GM23248 (cell line): Measurements from ENCODE around the gene BHLHA9. TPM values are rescaled to one million over a fixed set of nuclear protein-coding genes. Genes with fewer than 3 reads are reported as not detected.

ENCODE experiments used
- DNase-seq: peaks from one replicate; pipeline ENCODE4 v3.0.0-alpha.2; 2015
- H2AFZ ChIP-seq: fragments of 200-600 bp; sonication (generic); 2 replicates; pipeline ENCODE4 v1.6.1; 2016; ENCODE audit warnings: antibody characterized with exemption
- H3F3A ChIP-seq: fragments of 200-600 bp; sonication (generic); 2 replicates; pipeline ENCODE4 v1.6.1; 2016; ENCODE audit warnings: mild to moderate bottlenecking, antibody characterized with exemption, mixed run types; ENCODE audit not compliant: insufficient read depth
- H3K27ac ChIP-seq: fragments of 200-600 bp; sonication (generic); 2 replicates; pipeline ENCODE4 v1.5.1; 2016; ENCODE audit warnings: mild to moderate bottlenecking
- H3K27me3 ChIP-seq: fragments of 200-600 bp; sonication (generic); replicated peaks from 2 replicates; pipeline ENCODE4 v1.6.1; 2016; ENCODE audit warnings: mild to moderate bottlenecking; ENCODE audit not compliant: insufficient read depth
- H3K36me3 ChIP-seq: fragments of 200-600 bp; sonication (generic); 2 replicates; pipeline ENCODE4 v1.6.1; 2016; ENCODE audit warnings: low read depth, mild to moderate bottlenecking
- H3K4me1 ChIP-seq: fragments of 200-600 bp; sonication (generic); 2 replicates; pipeline ENCODE4 v1.6.1; 2016; ENCODE audit warnings: mild to moderate bottlenecking; ENCODE audit not compliant: insufficient read depth
- H3K4me2 ChIP-seq: fragments of 200-600 bp; sonication (generic); one replicate; pipeline ENCODE4 v1.6.1; 2016; ENCODE audit warnings: mild to moderate bottlenecking; ENCODE audit not compliant: unreplicated experiment
- H3K4me3 ChIP-seq: fragments of 200-600 bp; sonication (generic); 2 replicates; pipeline ENCODE4 v1.5.1; 2016; ENCODE audit warnings: mild to moderate bottlenecking
- H3K79me2 ChIP-seq: fragments of 200-600 bp; sonication (generic); 2 replicates; pipeline ENCODE4 v1.6.1; 2016; ENCODE audit warnings: mild to moderate bottlenecking; ENCODE audit not compliant: insufficient read depth
- H3K9ac ChIP-seq: fragments of 200-600 bp; sonication (generic); 2 replicates; pipeline ENCODE4 v1.6.1; 2016; ENCODE audit warnings: mild to moderate bottlenecking
- H3K9me2 ChIP-seq: fragments of 200-600 bp; sonication (generic); 2 replicates; pipeline ENCODE4 v1.6.1; 2016; ENCODE audit warnings: mixed run types, mild to moderate bottlenecking, moderate library complexity; ENCODE audit not compliant: insufficient read depth
- H3K9me3 ChIP-seq: fragments of 200-600 bp; sonication (generic); one replicate; pipeline ENCODE4 v1.6.1; 2017; ENCODE audit warnings: low read depth
- H4K20me1 ChIP-seq: fragments of 200-600 bp; sonication (generic); 2 replicates; pipeline ENCODE4 v1.6.0; 2016; ENCODE audit not compliant: insufficient read depth
- EZH2 ChIP-seq: fragments of 200-600 bp; sonication (generic); IDR thresholded peaks from 2 replicates; pipeline ENCODE4 v1.6.1; 2018; ENCODE audit warnings: antibody characterized with exemption, mild to moderate bottlenecking; ENCODE audit not compliant: insufficient read depth, poor library complexity, severe bottlenecking
- EZH2phosphoT487 ChIP-seq: fragments of 200-600 bp; sonication (generic); IDR thresholded peaks from 2 replicates; pipeline ENCODE4 v1.6.1; 2018; ENCODE audit warnings: antibody characterized with exemption, moderate library complexity, mild to moderate bottlenecking, low read depth; ENCODE audit not compliant: insufficient read depth
- WGBS, 2 experiments: methylation state at CpG; one replicate each; pipeline ENCODE4 v1.1.6; 2015 to 2017; ENCODE audit warnings: low lambda C conversion rate in 2 of 2, low coverage in 1 of 2; ENCODE audit errors: missing lambda C conversion rate in 2 of 2; 5-methylcytosine and 5-hydroxymethylcytosine counted together
- in situ Hi-C: fragments of 300-500 bp; cut with MboI; formaldehyde crosslinking; loops from 2 replicates; pipeline ENCODE4 v1.15.0; 2020
- polyA plus RNA-seq: library from polyadenylated mRNA; unstranded; fragments of >200 nt; fragmentation: Nextera tagmentation; extraction: Ambion mirVana; gene quantifications from 2 replicates; pipeline ENCODE4 v1.2.1, GENCODE V29; 2016
- total RNA-seq: library from RNA; depleted of rRNA; stranded (reverse); fragments of >200 nt; shearing (Covaris generic); gene quantifications from 2 replicates; pipeline ENCODE4 v1.2.3, GENCODE V29; 2014

The BHLHA9 gene
- total and polyA plus RNA-seq, 2 experiments from 2014 or later = not detected

DNA sequence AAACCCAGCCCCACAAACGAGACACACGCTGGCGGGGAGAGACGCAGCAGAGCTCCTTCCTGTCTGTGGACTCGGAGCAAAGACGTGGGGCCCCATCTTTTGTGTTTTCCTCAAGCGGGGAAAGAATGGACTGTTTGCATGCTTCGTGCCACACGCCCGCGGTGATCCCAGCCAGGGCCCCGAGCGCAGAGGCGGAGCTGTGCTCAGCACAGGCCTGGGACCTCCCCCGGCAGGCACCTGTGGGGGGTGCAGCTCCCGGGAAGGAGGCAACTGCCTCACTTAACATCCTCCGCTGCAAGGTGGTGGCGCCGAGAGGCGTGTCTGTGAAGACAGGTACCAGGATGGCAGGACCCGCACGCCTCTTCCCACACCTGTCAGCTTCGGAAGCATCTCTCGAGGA is 28.4 kb downstream of the BHLHA9 start:
- Histone ChIP-seq H3F3A (no peaks in the 10 kb centered on the region), H3K4me1 (no peaks in the 10 kb centered on the region), H3K79me2 (no peaks in the 10 kb centered on the region), H2AFZ (peak overlapping the region; percentile 54; the same call in 1 of the 2 replicates), H3K4me3 (peak overlapping the region; percentile 38; the same call in 1 of the 2 replicates), H3K9me2 (no peaks in the 10 kb centered on the region), H3K27me3 (peaks cover 22% of the 10 kb centered on the region), H3K27ac (no peak overlapping the region), H3K9ac (no peak overlapping the region), H4K20me1 (no peaks in the 10 kb centered on the region), H3K4me2 (peak overlapping the region; percentile 62), H3K9me3 (no peaks in the 10 kb centered on the region), H3K36me3 (no peaks in the 10 kb centered on the region)
- TF ChIP-seq EZH2 (no peak), EZH2phosphoT487 (no peak)
- peak; percentile 44 for DNase-seq
- 11 to 12% methylated on average over 23 to 24 of the region's 24 CpGs for WGBS, 2 experiments
- in situ Hi-C loops = no loop called here

GRCh38 chr17:1299552-1300370 is 29.5 kb downstream of the BHLHA9 start:
- Histone ChIP-seq H3K79me2 (no peaks in the 10 kb centered on the region), H3K4me3 (no peak overlapping the region), H3K9me2 (no peaks in the 10 kb centered on the region), H3K27ac (no peak overlapping the region), H3K9me3 (no peaks in the 10 kb centered on the region), H4K20me1 (no peaks in the 10 kb centered on the region), H2AFZ (no peak overlapping the region), H3K27me3 (peaks cover 22% of the 10 kb centered on the region), H3K4me2 (no peak overlapping the region), H3F3A (no peaks in the 10 kb centered on the region), H3K36me3 (no peaks in the 10 kb centered on the region), H3K9ac (no peak overlapping the region), H3K4me1 (no peaks in the 10 kb centered on the region)
- 69 to 74% methylated on average over 21 of the region's 22 CpGs for whole genome bisulfite sequencing, 2 experiments
- in situ Hi-C loops = no loop called here
- DNase-seq = no peak
- TF ChIP-seq EZH2phosphoT487 (no peak), EZH2 (no peak)

DNA sequence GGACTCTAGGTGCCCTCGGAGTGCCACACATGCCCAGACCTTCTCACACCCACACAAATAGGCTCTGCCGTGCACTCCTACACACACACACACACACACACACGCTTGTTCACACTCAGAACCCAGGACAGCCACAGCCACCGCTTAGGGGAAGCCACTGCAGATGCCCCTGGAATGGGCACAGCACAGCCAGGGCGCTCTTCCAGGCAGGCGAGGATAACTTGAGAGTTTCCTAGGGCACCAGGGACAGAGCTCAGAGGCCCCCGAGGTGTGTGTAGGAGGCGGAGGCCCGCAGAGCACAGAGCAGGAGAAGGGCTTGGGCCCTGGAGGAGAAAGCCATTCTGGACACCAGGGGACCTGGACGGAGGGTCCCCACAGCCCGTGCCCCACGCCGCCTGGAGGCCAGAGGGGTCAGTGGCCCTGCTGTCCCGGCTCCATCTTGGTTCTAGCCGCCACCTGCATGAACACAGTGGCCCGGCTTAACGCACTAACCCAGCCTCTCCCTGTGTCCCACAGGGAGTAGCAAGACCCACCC is 30.2 kb downstream of the BHLHA9 start:
- H2AFZ ChIP-seq = no peak overlapping the region
- no peak overlapping the region for H3K4me2 ChIP-seq
- peaks cover 22% of the 10 kb centered on the region for H3K27me3 ChIP-seq
- no peak overlapping the region for H3K9ac ChIP-seq
- TF ChIP-seq EZH2 = no peak
- no peak for TF ChIP-seq EZH2phosphoT487
- H3K36me3 ChIP-seq = no peaks in the 10 kb centered on the region
- H3K4me1 ChIP-seq = no peaks in the 10 kb centered on the region
- no peak for DNase-seq
- H4K20me1 ChIP-seq = no peaks in the 10 kb centered on the region
- no peaks in the 10 kb centered on the region for H3K9me3 ChIP-seq
- no peak overlapping the region for H3K27ac ChIP-seq
- H3K79me2 ChIP-seq = no peaks in the 10 kb centered on the region
- no peak overlapping the region for H3K4me3 ChIP-seq
- 70 to 75% methylated on average over 12 to 17 of the region's 17 CpGs for WGBS, 2 experiments
- in situ Hi-C loops = no loop called here
- no peaks in the 10 kb centered on the region for H3K9me2 ChIP-seq
- H3F3A ChIP-seq = no peaks in the 10 kb centered on the region

DNA sequence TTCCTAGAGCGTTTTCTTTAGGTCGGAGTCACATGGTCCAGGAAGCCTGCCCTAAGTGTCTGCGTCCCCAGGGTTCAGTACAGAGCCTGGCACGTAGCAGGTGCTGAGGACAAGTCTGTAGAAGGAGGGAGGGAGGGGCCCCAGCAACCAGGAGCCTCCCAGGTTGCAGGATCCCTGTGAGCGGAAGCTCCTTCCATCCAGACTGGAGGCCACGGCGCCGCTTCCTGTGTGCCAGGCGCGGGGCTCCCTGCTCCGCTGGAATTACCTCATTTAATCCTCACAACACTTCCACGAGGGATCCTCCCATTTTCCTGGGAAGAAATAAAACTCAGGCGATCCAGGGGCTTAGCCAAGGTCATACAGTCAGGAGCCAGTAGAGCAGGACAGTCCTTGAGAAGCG is 31.3 kb downstream of the BHLHA9 start:
- H3K27me3 ChIP-seq = peaks cover 21% of the 10 kb centered on the region
- DNase-seq = no peak
- H4K20me1 ChIP-seq = no peaks in the 10 kb centered on the region
- H2AFZ ChIP-seq = no peak overlapping the region
- H3K9me2 ChIP-seq = no peaks in the 10 kb centered on the region
- no peaks in the 10 kb centered on the region for H3K9me3 ChIP-seq
- no peak overlapping the region for H3K4me3 ChIP-seq
- H3K36me3 ChIP-seq = no peaks in the 10 kb centered on the region
- in situ Hi-C loops = no loop called here
- no peaks in the 10 kb centered on the region for H3K79me2 ChIP-seq
- no peak overlapping the region for H3K9ac ChIP-seq
- H3K4me1 ChIP-seq = no peaks in the 10 kb centered on the region
- no peak overlapping the region for H3K4me2 ChIP-seq
- WGBS, 2 experiments = 67 to 72% methylated on average over 14 of the region's 14 CpGs
- H3K27ac ChIP-seq = no peak overlapping the region
- TF ChIP-seq EZH2 (no peak), EZH2phosphoT487 (no peak)
- no peaks in the 10 kb centered on the region for H3F3A ChIP-seq
